Neutrophil (primary cell): ENCODE results near the gene HIP1.

Experiments
- H3K27ac ChIP-seq: fragments of 200-600 bp; sonication (generic); 2 replicates; pipeline ENCODE4 v1.5.1; 2016; ENCODE audit warnings: mild to moderate bottlenecking, moderate library complexity
- H3K27me3 ChIP-seq: fragments of 200-600 bp; sonication (generic); 2 replicates; pipeline ENCODE4 v1.6.0; 2016; ENCODE audit warnings: mild to moderate bottlenecking
- H3K36me3 ChIP-seq: fragments of 200-600 bp; sonication (generic); 2 replicates; pipeline ENCODE4 v1.5.1; 2017
- H3K4me1 ChIP-seq, 2 experiments: fragments of 200-600 bp in 1 of 2; sonication (generic) in 1 of 2; 1 replicate in 1 of 2; 2 replicates in 1 of 2; pipeline versions ENCODE4 v1.5.1 to v1.6.1; 2013 to 2016; ENCODE audit warnings: low read depth in 1 of 2, low read length in 1 of 2, mild to moderate bottlenecking in 1 of 2, moderate library complexity in 1 of 2; ENCODE audit not compliant: control insufficient read depth in 1 of 2, insufficient read depth in 1 of 2
- H3K4me3 ChIP-seq, 2 experiments: fragments of 200-600 bp in 1 of 2; sonication (generic) in 1 of 2; 1 replicate in 1 of 2; 2 replicates in 1 of 2; pipeline ENCODE4 v1.5.1; 2013 to 2016; ENCODE audit warnings: low read depth in 1 of 2, low read length in 1 of 2, mild to moderate bottlenecking in 1 of 2, moderate library complexity in 1 of 2
- H3K9me3 ChIP-seq: fragments of 200-600 bp; sonication (generic); 2 replicates; pipeline ENCODE4 v1.5.1; 2016
- TF ChIP-seq, protein P1 (sequence below): fragments of 200-600 bp; sonication (generic); IDR thresholded peaks from 2 replicates; pipeline ENCODE4 v1.5.1; 2016; ENCODE audit warnings: antibody characterized with exemption

The HIP1 gene

DNA sequence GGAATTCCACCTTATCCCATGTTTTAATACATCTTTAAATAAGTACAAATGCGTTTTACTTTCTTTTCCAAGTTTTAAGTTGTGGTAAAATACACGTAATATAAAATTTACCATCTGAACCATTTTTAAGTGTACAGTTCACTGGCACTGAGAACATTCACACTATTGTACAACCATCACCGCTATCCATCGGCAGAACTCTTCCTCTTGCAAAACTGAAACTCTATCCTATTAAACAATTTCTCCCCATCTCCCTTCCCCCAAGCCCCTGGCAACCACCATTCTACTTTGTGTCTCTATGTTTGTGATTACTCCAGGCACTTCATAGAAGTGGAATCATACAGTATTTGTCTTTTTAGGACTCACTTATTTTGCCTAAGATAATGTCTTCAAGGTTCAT, 33.8 kb downstream of the HIP1 start:
- H3K4me1 ChIP-seq: no peaks in the 10 kb centered on the region
- H3K27ac ChIP-seq: no peak overlapping the region
- TF ChIP-seq, protein P1, sequence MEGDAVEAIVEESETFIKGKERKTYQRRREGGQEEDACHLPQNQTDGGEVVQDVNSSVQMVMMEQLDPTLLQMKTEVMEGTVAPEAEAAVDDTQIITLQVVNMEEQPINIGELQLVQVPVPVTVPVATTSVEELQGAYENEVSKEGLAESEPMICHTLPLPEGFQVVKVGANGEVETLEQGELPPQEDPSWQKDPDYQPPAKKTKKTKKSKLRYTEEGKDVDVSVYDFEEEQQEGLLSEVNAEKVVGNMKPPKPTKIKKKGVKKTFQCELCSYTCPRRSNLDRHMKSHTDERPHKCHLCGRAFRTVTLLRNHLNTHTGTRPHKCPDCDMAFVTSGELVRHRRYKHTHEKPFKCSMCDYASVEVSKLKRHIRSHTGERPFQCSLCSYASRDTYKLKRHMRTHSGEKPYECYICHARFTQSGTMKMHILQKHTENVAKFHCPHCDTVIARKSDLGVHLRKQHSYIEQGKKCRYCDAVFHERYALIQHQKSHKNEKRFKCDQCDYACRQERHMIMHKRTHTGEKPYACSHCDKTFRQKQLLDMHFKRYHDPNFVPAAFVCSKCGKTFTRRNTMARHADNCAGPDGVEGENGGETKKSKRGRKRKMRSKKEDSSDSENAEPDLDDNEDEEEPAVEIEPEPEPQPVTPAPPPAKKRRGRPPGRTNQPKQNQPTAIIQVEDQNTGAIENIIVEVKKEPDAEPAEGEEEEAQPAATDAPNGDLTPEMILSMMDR: no peak
- H3K36me3 ChIP-seq: no peaks in the 10 kb centered on the region
- no peak overlapping the region for H3K4me3 ChIP-seq
- no peaks in the 10 kb centered on the region for H3K27me3 ChIP-seq
- peaks cover under 1% of the 10 kb centered on the region for H3K9me3 ChIP-seq

DNA sequence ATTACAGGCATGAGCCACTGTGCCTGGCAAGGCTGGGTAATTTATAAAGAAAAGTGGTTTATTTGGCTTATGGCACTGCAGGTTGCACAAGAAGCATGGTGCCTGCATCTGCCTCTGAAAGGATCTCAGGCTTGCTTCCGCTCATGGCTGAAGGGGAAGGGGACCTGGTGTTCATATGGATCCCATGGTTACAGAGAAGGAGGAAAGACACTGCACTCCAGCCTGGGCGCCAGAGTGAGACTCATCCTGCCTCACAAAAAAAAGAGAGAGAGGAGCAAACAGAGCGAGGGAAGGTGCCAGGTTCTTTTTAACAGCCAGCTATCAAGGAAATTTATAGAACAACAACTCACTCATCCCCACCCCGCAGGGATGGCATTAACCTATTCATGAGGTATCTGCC, 36.2 kb downstream of the HIP1 start:
- H3K27ac ChIP-seq: no peak overlapping the region
- no peaks in the 10 kb centered on the region for H3K4me1 ChIP-seq
- H3K4me3 ChIP-seq: no peak overlapping the region
- H3K36me3 ChIP-seq: no peaks in the 10 kb centered on the region
- H3K27me3 ChIP-seq: no peaks in the 10 kb centered on the region
- TF ChIP-seq, protein P1: no peak
- no peaks in the 10 kb centered on the region for H3K9me3 ChIP-seq

DNA sequence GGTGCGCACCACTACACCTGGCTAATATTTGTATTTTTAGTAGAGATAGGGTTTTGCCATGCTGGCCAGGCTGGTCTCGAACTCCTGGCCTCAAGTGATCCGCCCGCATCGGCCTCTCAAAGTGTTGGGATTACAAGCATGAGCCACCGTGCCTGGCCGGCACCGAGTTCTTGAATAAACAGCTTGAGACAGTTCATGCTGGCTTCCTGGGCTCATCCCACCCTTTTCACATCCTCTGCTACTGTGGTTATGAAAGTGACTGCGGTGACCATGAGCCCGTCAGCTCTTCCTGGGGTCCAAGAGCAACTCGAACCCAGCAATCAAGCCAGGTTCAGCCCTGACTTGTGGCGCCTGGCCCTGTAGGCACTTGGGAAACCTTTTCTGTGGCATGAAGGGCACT, 38.7 kb downstream of the HIP1 start:
- H3K27ac ChIP-seq: no peak overlapping the region
- H3K4me1 ChIP-seq: no peaks in the 10 kb centered on the region
- H3K4me3 ChIP-seq: no peak overlapping the region
- H3K36me3 ChIP-seq: no peaks in the 10 kb centered on the region
- H3K9me3 ChIP-seq: no peaks in the 10 kb centered on the region
- H3K27me3 ChIP-seq: no peaks in the 10 kb centered on the region
- TF ChIP-seq, protein P1: no peak

DNA sequence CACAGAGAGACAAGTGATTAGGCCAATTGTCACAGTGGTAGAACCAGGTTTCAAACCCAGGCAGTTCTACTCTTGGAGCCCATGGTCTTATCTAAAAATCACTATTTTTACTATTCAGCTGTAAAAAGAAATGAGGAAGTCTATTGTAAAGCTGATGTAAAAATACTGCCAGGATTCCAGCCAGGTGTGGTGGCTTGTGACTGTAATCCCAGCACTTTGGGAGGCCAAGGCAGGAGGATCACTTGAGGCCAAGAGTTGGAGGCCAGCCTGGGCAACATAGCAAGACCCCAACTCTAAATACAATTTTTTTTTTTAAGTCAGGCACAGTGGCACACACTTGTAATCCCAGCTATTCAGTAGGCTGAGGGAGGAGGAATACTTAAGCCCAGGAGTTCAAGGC, 40.4 kb downstream of the HIP1 start:
- Histone ChIP-seq H3K27ac (no peak overlapping the region), H3K4me3 (no peak overlapping the region), H3K36me3 (no peaks in the 10 kb centered on the region), H3K9me3 (no peaks in the 10 kb centered on the region), H3K27me3 (no peaks in the 10 kb centered on the region), H3K4me1 (no peaks in the 10 kb centered on the region)
- TF ChIP-seq, protein P1: no peak

DNA sequence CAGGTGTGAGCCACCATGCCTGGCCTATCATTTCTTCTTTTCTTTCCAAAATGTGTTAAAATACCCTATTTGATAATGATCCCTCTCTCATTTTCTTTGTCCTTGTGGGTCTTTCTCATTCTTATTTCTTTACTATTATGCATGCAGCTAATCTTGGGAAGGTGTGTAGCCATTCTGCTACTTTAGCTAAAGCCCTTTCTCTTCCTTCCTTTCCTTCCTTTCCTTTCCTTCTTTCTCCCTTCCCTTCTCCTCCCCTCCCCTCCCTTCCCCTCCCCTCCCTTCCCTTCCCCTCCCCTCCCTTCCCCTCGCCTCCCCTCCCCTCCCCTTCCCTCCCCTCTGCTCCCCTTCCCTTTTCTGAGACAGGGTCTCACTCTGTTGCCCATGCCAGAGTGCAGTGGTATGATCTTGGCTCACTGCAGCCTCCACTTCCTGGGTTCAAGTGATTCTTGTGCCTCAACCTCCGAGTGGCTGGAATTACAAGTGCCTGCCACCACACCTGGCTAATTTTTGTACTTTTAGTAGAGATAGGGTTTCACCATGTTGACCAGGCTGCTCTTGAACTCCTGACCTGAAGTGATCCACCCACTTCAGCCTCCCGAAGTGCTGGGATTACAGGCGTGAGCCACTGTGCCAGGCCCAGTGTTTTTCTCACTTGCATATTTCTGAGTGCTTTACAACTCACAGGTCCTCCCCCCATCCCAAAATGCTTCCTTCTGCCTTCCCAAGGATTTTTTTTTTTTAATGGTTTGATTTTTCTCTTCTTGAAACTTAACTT, 42.3 kb downstream of the HIP1 start:
- Histone ChIP-seq H3K4me1 (no peaks in the 10 kb centered on the region), H3K27ac (no peak overlapping the region), H3K27me3 (no peaks in the 10 kb centered on the region), H3K9me3 (no peaks in the 10 kb centered on the region), H3K4me3 (no peak overlapping the region), H3K36me3 (no peaks in the 10 kb centered on the region)
- TF ChIP-seq, protein P1: no peak
